ENCODE measurements around the gene RNF220.

The RNF220 gene

DNA sequence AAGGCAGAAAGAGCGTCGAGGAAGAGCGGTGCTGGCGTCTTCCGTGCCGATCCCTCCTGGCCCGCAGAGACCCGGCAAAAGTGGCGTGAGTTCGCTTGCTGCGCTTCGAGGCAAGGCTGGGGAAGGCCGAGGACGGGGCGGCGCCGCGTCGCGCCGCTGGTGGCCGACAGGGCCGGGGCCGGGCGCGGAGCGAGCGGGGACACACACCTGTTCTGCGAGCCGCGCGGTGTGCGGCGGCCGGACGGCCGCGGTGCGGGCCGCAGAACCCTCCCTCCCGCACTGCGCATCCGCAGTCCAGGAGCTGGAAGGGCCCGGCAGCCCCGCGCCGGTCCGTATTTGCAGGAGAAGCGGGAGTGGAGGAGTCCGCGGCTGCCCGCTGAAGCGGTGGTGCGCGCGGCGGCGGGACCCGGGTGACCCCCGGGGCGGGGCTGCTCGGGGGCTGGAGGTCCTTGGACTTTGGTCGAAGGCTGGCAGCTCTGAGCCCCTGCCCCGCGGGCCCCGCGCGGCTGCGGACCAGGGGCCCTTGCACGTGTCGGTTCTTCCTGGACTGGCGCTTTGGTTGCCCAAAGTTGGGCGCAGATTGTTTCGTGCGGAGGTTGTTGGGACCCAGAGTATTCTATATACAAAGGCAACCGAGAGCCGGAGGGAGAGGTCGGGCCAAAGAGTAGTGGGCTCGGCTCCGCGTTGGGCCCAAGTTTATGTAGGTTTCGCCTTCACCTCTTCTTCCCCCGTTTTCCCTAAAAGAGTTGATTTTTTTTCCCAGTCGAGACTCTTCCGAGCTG, 2.6 kb downstream of the RNF220 start:
- no peak for DNase-seq

DNA sequence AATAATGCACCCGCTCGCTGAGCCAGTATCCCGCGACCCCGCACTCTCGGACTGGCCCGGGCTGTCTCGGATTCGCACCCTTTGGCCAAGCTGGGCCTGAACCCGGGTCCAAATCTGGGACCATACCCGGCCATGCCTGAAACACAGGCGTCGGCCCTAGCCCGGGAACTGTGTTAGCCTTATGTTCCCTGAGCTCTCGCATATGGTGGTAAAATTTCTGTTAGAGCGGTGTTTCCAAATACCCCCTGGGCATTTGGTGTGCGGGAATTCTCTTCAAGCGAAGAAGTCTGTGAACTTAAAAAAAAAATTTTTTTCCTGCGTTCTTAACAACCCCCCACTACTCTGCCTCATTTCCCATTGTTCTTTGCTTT, 3.1 kb downstream of the RNF220 start:
- DNase-seq = no peak

DNA sequence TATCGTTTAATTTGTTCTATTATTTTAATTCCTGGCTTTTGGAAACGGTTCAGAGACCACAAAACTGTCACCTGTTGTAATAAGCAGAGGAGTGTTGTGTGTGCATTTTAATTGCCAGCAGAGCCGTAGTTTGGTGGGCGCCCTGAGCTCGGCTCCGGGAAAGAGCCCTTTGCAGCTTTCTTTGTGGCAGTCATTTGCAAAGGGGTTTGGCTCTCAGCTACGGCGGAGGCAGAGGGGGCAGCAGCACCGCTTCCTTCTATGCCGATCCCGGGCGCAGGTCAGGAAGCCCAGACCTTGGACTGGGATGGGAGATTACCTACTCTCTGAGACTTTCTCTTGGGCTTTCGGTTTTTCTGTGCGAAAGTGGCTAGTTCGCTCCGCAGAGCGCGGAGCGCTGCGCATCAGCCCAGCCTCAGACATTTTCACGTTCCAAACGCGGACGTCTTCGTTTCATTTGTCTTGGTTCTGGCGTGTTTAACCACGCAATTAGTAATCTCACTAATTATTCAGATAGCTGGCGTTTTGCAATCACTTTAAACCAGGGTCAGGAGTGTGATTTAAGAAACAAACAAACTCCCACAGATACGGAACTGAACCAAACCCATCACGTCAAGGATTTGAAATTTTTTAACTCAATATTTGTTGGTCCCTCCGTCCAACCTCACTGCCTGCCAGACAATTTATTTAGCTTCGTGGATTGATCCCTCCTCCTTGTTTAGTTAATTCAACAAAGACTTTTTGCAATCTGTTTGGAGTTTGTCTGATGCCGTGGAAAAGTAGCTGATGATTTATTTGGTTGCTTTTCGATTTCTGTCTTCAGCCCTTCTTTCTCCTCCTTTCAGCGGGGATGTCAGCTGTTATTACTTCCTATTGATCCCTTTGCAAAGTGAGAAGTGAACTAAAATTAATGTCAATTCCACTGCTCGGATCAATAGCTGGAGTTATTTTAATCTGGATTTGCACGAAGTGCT, 3.9 kb downstream of the RNF220 start:
- no peak for DNase-seq

DNA sequence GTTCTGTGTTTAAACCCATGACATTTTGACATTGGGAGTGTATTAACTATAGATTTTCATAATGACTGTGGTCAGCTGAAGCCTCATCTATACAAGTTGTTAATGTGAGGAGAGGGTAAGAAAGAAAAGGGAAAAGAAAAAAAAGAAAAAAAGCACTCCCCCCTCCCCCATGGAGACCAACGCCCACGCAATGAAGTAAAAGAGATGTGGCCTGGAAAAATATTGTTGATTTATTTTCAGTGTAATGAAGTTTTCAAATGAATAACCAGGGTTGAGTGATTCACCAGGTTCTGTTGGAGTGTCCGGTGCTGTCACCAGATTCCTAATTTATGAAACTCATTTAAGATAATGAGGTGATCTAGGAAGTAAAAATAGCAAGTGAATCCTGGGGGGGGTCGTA, 4.7 kb downstream of the RNF220 start:
- DNase-seq = no peak

DNA sequence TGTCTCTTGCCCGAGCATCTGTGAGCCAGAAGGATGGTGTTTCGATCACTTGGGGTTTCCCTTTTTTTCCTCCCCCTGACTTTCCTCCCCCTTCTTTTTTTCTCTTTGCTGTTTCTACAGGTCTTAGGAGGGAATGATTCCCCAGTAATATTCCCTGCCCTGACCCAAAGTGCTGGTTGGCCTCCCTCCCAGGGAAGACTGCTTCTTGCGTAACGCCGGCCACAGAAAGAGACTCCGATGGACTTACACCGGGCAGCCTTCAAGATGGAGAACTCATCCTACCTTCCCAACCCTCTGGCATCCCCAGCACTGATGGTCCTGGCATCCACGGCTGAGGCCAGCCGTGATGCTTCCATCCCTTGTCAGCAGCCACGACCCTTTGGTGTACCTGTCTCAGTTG, 6.8 kb downstream of the RNF220 start:
- no peak for DNase-seq

DNA sequence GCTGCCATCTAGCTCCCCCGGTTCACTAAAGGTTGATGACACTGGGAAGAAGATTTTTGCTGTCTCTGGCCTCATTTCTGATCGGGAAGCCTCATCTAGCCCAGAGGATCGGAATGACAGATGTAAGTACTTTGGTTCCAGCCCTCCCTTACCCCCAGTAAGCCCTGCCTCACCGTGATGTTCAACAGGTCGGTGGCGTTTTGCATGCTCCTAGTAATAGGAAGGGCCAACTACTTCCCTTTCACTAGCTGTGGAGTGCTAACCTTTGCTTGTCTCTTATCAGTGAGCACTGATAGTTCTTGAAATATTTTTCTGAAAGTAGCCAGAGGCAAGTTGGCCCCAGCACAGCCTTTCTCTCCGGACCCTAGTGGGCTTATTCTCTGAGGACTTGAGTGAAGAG, 7.5 kb downstream of the RNF220 start:
- DNase-seq = no peak

DNA sequence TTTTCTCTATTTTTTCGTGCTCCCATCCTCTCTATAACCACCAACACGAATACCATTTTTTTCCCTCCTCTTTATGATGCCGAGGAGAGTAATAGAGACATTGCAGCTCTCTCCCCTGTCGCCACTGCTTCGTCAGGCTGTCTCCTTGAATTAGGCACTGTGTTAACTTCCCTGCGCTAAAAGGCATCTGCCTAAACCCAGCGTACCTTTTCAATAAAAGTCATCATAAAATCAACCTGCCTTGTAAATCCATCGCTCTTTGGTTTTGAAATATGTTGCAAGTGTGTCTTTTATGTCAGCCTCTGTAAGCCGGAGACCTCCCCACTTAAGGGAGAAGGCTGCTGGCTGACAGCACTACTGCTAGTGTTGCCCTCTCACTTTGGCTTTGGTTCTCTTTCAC, 8.7 kb downstream of the RNF220 start:
- no peak for DNase-seq

DNA sequence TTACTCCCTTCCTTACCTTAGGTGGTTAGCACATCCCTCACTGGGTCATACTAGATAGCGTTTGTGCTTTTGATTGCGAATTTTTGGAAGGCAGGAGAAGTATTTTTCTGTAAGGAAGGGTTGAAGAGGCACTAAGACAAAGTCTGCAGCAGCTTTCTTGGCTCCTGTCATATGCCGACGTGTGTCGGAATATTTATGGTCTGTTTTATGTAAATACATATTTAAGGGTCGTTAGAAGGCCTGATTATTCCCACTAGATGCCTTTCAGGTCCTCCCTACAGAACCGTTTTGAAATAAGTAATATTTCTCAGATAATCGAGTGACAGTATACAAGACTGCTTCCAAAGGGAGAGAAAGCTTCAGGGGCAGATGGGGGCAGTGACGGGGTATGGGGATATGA, 10.0 kb downstream of the RNF220 start:
- no peak for DNase-seq

DNA sequence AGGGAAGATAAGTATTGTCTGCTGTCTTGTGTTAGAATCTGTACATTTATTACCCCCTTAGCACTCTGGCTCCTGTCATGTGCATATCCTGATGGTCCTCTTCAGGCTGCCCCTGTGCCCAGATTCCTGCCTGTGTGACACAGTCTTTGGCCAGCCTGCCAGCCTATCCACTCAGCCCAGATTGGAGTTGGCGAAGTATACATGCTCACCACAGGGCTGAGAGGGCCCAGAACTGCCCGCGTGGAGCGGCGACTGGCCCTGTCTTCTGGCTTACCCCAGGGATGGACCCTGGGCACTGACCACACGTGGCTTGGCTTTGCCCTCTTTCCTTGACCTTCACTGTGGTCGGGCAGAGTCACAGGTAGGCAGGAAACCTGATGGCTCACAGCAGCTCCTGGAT, 11.4 kb downstream of the RNF220 start:
- no peak for DNase-seq

DNA sequence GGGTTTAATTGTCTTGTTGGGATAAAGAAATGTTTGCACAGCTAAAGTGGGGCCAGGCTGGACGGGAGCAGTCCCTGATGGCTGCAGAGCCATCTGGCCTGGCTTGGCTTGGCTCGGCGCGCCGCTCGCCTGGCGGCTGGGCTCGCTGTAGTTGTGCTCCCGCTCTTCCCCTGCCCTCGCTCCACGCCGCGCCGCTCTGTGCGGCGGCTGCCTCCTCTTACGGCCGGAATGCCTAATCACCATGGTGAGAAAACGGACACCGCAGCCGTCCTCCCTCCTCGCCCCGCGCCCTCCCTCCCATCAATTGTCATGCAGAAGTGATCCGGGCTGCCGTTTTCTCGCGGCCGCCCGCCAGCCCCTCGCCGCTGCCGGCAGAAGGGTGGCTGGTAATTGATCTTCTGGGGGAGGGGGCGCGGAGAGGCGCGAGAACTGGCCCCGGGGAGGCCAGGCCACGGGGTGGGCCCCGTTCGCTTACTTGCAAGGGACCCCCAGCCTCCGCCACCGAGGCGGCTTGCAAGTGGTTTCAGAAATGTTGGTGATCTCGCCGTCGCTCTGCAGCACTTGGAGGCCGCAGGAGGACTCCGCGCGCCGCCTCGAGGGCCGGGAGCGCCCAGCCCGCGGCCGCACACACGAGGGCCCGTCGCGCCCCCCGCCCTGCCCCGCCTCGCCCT, 12.4 kb downstream of the RNF220 start:
- no peak for DNase-seq

DNA sequence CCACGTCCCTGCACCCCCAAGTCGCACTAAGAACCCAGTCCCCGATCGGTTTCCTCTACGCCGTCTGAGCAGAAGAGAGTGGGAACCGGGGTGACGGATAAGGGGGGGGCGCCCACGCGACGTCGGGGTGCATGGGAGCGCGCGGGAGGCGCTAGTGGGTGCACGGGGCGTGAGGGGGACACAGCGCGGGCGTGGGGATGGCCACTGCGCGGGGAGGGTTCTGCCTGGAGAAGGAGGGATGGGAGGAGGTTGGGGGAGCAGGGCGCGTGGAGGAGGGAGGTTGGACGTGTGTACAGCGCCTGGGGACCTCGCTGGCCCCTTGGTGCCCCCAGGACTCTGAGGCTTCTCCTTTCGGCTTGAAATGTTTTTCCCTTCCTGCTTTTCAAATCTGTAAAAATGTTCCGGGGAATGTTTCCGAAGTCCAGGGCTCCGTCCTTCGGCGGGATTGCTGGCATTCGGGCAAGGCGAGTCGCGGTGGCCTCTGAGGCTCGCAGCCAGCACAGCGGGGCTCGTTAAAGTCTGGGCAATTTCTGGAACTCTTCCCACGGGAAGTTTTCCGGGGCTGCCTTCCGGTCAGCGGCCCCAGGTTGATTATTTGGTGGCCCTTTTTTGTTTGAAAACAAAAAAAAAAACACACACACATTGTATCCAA, 13.1 kb downstream of the RNF220 start:
- no peak for DNase-seq

DNA sequence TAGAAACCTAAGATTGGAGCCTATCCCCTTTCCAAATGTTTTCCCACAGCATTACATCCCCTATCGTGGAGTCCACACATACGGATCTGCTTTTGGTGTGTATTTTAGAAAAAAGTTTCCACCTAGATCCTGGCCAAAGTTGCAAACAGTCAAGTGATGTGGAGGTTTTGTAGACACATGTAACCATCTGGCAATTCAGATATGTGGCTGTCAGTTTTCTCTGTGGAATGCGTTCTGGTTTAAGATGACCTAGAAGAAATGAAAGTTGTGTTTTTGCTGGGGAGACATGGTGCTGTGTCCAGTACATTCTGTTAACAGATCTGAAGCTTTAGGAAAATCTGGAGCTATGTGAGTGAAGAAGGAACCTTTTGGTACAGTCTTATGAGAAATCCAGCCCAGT, 14.8 kb downstream of the RNF220 start:
- no peak for DNase-seq

DNA sequence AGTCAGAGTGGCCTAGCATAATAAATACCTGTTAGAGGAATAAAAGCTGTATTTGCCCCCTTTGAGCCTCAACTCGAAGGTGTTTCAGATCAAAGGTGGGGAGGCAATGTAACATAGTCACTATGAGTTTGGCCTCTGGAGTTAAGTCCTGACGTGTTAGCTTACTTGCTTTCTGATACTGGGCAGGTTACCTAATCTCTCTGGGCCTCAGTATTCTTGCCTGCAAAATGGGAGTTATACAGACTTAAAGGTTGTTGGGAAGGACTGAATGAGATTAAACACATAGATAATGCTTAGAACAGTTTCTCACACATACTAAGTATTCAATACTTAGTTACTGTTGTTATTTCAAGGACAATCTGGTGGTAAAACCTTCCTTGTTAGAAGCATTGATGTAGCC, 15.5 kb downstream of the RNF220 start:
- no peak for DNase-seq

DNA sequence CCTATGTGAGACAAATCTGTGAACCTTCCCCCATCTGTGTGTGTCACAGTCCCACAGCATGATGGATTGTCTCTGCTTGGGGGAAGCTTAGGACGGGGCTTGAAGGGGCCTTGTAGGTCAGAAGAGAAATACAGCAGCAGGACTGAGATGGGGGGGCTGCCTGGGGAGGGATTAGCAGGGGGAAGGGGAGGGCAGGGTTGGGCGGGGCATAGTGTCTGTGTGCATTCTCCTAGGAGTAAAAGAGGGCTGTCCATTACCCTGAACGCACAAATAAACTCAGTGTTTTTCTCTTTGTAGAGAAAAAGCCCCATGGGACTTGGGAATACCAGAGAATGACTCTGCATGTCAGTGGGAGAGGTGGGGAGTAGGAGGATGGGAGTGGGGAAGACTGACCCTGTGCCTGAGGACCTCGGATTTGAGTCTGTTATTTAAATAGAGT, 16.4 kb downstream of the RNF220 start:
- DNase-seq = no peak

DNA sequence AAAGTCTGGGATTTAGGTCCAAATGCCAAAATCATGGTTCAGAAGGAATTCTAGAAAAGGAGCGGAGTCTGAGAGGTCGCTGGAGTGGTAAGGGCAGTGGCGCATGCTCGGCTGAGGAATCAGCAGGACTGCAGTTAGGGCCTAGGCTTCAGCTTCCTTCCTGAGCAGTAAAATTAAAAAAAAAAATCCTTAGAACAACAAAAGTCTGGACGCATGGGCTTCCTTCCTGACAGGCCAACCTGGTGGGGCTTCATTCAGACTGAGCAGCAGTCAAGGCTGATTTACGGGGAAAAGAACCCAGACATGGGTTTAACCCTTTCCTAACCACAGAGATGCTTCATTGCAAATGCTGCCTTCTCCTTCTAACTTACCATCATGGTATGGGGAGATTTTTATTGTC, 17.1 kb downstream of the RNF220 start:
- no peak for DNase-seq

DNA sequence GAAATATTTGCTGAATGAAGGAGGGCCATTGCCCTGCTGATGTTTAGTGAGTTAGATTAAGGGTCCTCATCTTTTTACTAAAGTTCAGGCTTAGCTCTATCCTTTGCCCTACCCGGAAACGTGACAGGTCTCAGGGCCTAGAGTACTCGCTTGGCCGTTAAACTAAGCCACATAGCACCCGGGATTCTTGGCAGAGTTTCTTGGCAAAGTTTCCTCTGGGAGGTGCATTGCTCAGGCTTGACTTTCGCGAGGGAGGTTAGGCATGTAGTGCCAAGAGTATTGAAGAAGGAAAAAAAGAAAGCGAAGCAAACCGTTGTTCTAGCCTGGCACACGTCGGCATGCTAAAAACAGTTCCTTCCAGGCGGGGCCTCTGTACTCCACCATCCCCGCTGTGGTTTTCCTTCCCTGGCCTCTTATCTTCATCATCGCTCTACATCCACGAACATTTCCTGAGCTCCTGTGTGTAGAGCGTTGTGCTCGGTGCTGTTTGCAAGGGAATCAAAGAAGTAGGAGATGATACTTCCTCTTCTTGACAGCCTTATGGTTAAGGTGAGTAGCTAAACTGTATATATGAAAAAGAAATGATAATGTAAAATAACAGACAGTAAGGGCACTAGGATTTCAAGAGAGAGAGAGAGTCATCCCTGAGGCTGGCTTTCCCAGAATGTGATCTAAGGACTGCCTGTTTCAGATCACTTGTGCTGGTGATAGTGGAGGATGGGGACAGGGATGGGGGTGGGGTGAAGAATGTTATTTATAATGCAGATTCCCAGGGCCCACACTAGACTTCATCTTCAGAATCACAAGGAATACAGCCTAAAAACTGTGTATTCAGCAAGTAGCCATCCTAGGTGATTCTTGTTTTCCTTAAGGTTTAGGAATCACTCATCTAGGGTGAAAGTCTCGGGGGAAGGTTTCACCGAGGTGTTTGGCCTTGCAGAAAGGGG, 18.8 kb downstream of the RNF220 start:
- DNase-seq = no peak

DNA sequence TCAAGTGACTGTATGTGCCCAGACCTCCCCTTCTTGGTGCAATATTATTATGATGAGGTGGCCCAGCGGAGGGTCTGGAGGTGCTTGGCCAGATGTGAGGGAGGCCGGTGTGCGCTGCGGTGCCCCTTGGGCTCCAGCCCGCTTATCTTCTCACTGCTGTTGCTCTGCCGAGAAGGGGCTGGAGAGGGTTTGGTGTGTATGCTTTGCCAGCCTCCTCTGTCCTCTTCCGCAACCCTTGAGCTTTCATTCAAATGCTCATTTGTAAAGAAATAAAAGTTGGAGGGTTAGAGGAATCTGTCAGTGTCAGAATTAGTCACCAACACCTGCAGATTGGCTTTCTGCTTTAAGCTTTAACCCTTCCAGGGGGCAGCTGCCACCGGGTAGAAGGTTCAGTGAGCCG, 19.7 kb downstream of the RNF220 start:
- DNase-seq = no peak

DNA sequence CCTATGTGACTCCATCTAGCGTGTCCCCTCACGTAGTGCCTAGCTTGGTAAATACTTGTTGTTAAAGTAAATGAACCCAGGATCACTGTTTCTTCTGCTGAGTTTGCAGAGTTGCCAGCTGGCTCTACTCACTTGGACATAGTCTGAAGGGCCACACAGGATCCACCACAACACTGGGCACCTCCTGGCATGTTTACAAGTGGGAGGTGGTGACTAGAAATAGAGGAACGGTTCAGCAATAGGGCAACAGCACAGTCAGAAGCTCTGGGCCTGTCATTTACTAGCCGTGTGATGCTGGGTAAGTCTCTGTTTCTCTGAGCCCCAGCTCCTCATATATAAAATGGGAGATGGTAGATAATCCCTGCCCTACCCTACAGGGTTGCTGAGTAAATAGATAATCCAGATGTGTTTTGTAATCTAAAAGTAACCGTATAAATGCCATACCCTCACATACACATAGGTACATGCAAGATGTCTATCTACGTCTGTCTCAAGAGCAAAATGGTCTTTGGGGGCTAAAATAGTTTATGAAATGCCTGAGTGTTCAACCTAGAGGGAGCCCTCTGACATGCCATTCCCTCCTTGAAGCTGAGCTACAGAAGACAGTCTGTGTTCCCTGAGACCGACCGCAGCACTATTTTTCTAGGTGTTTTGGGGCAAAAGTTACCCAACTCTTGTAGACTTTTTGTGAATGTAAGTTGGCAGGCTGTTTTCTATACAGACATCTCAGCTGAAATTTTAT, 20.5 kb downstream of the RNF220 start:
- no peak for DNase-seq

DNA sequence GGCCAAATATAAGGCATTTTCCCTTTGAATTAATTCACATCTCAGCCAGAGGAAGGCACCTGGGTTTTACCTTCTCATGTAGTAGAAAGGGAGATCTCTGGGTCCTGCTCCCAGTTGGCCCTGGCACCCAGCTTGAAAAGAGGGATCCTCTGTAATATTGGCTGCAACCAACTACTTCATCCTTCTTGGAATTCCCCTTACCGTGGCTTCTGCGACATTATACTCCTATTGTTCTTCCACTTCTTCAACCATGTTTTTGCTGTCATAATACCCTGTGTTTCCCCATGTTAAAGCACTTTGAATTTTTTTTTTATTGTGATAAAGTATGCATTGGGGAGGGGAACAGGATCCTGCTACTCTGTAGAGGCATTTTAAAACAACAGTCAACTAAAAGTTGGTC, 26.8 kb downstream of the RNF220 start:
- no peak for DNase-seq

DNA sequence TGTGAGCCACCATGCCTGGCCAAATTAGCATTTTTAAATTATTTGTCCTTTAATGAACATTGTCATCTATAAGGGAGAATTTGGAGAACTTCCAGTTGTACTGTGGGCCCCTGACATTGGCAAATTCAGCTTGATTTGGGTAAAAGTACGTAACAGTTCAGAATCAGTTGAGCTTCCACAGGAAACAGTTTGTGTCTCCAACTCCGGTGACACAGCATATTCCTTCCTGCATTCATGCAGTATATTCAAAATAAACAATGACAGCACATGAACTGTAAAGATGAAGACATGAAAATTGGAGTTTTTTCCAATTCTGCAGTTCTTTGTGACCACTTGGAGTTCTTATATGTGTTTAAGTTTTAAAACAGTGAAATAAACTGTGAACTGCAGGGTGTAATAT, 28.2 kb downstream of the RNF220 start:
- no peak for DNase-seq

All from activated CD4-positive, alpha-beta T cell treated with anti-CD3 and anti-CD28 coated beads, Interleukin-2, amount 50 U/mL, for 4 hours (primary cell).